Mucosa of descending colon (tissue), 3 donors: ENCODE measurements around the gene GRIN1. TPM values are rescaled to one million over a fixed set of nuclear protein-coding genes. Genes with fewer than 3 reads are reported as not detected.
"Not testable (repeated sequence)": the region's sequence is repeated elsewhere in the genome, so short reads cannot be mapped to it uniquely, and the experiment has no call there.

Source experiments
- ATAC-seq: fragments of 200-7000 bp; cut with Tn5 transposase; one replicate; pipeline ENCODE4 v1.9.1; 2020; ENCODE audit warnings: mild to moderate bottlenecking, moderate library complexity
- DNase-seq, 3 donors: peaks; one replicate each; pipeline ENCODE4 v3.0.0-alpha.2; 2020
- H3K36me3 ChIP-seq: fragments of 200-600 bp; one replicate; pipeline ENCODE4 v1.8.0; 2021; ENCODE audit warnings: low read depth, mild to moderate bottlenecking
- H3K4me1 ChIP-seq: fragments of 200-600 bp; one replicate; pipeline ENCODE4 v1.8.0; 2021; ENCODE audit warnings: low read depth, mild to moderate bottlenecking
- H3K4me3 ChIP-seq: fragments of 200-600 bp; one replicate; pipeline ENCODE4 v1.8.0; 2021; ENCODE audit warnings: mild to moderate bottlenecking
- H3K9me3 ChIP-seq: fragments of 200-600 bp; one replicate; pipeline ENCODE4 v1.8.0; 2021; ENCODE audit warnings: mild to moderate bottlenecking
- CTCF ChIP-seq: fragments of 200-600 bp; IDR thresholded peaks from one replicate; pipeline ENCODE4 v1.8.0; 2022; ENCODE audit warnings: antibody characterized with exemption, mild to moderate bottlenecking
- intact Hi-C, 2 donors: fragments of 100-400 bp; cut with DNase I in 1 of 2; cut with micrococcal nuclease in 1 of 2; formaldehyde crosslinking; loops; one replicate each; pipeline versions ENCODE4 v1.11.0 to v1.11.1; 2022; cut with DNase I, micrococcal nuclease
- total RNA-seq, 3 donors: library from RNA; stranded (reverse); fragmentation: NEBNext Ultra II Directional in 2 of 3; extraction: Animal tissue kit (Norgen Biotek cat#: 25700) in 2 of 3; gene quantifications; one replicate each; pipeline versions ENCODE4 v1.2.1 to v1.2.4, GENCODE V29; 2021 to 2023
- donor health status: DM: no; HTN: no; CAD: no; lungs with moderate emphysema.
- donor health status: DM: no; HTN: no; CAD: no.
- donor health status: DM: no; HTN: yes; CAD: no.

GRIN1 gene
- total RNA-seq, 3 donors from 2014 or later = 0.36 to 2.6 TPM; not detected in 1

DNA sequence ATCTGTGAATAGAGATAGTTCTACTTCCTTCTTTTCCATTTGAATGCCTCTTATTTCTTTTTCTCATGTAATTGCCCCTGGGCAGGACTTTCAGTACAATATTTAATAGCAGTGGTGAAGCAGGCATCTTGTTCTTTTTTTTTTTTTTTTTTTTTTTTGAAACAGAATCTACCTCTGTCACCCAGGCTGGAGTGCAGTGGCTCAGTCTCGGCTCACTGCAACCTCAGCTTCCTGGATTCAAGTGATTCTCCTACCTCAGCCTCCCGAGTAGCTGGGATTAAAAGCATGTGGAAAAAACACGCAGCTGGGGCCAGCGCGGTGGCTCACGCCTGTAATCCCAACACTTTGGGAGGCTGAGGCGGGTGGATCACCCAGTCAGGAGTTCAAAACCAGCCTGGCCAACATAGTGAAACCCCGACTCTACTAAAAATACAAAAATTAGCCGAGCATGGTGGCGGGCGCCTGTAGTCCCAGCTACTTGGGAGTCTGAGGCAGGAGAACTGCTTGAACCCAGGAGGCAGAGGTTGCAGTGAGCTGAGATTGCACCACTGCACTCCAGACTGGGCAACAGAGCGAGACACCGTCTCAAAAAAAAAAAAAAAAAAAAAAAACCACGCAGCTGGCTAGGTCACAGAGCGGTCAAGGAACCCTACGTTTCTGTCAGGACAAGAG lies 16.0 kb upstream of the GRIN1 start:
- H3K36me3 ChIP-seq, H3K9me3 ChIP-seq, ATAC-seq, H3K4me3 ChIP-seq, DNase-seq, intact Hi-C loops: not testable (repeated sequence)
- peaks cover 10% of the 10 kb centered on the region for H3K4me1 ChIP-seq

DNA sequence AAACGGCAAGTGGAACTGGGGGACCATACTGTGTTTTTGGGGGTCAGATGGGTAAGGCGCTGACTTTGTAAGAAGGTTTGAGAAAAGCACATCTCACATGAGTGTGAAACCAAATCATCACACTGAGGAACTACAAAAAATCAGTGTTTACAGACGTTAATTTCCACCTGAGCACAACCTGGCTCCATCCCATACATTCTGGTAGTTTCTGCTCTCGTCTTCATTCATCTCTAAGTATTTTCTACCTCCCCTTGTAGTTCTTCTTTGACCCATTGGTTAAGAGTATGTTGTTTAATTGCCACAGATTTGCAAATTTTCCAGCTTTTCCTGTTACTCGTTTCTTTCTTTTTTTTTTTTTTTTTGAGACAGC lies 15.5 kb upstream of the GRIN1 start:
- intact Hi-C loops = no loop called here
- TF ChIP-seq CTCF = no peak
- Histone ChIP-seq H3K9me3 (no peaks in the 10 kb centered on the region), H3K36me3 (no peaks in the 10 kb centered on the region), H3K4me3 (no peak overlapping the region), H3K4me1 (peaks cover 15% of the 10 kb centered on the region)
- ATAC-seq (no peak), DNase-seq (no peak)

DNA sequence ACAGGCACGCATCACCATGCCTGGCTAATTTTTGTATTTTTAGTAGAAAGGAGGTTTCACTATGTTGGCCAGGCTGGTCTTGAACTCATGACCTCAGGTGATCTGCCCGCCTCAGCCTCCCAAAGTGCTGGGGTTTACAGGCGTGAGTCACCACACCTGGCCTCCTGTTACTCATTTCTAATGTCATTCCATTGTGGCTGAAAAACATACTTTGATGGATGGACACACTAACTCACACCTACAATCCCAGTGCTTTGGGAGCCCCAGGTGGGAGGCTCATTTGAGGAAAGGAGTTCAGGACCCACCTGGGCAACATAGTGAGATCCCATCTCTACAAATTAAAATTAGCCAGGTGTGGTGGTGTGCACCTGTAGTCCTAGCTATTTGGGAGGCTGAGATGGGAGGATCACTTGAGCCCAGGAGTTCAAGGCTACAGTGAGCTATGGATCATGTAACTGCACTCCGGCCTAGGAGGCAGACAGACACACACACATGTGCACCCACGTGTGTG lies 14.9 kb upstream of the GRIN1 start:
- intact Hi-C loops, H3K36me3 ChIP-seq, H3K4me3 ChIP-seq, H3K9me3 ChIP-seq, ATAC-seq, DNase-seq: not testable (repeated sequence)
- H3K4me1 ChIP-seq = peaks cover 19% of the 10 kb centered on the region

DNA sequence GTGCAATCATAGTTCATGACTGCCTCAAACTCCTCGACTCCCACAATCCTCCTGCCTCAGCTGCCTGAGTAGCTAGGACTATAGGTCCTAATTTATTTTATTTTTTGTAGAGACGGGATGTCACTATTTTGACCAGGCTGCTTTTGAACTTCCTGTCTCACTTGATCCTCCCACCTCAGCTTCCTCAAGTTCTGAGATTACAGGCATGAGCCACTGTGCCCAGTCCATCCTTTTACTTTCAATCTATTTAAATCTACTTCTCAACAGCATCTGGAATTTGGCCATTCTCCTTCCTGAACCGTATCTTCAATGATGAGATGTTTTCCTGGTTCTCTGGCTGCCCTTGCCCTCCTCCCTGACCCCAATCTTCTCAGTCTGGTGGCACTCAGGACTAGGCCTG lies 12.2 kb upstream of the GRIN1 start:
- no peak overlapping the region for H3K4me3 ChIP-seq
- intact Hi-C loops = no loop called here

DNA sequence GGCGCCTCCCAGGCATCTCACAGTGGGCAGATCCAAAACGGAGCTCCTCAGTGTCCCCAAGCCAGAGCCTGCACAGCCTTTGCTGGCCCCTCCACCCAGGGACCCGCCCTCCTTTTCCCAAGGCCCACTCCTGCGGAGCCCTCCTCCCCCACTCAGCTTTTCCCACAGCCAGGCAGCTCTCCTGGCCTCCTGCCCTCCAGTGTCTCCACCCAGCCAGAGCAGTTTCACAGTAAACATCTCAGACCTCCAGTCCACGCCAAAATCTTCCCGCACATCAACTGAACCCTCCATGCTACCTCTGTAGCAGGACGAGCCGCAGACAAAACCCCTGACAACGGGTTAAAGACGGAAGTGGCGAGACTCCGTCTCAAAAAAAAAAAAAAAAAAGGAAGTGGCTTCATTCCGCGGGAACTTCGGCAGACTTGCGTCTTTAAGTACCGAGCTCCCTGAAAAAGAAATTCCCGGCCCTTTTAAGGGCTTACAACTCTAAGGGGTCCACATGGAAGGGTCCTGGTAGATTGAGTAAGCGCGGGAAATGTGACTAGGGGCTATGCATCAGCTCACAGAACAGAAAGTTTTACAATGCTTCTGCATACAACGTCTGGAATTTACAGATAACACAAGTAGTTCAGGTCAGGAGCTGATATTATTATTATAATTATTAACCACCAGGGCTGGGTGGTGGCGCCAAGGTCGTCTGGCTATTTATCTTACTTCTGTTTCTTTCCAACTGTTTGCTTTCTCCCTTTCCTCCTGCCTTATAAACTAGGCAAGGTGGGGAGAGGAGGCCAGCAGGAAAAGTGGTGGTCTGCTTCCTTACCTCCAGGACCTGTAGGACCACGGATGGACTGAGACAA lies 11.4 kb upstream of the GRIN1 start:
- DNase-seq (peak in 1 of 3 donors; percentile 27), ATAC-seq (peak; percentile 7)
- H3K4me1 ChIP-seq = peaks cover 25% of the 10 kb centered on the region
- H3K4me3 ChIP-seq = no peak overlapping the region
- no peaks in the 10 kb centered on the region for H3K36me3 ChIP-seq
- intact Hi-C loops = no loop called here
- no peak for TF ChIP-seq CTCF
- H3K9me3 ChIP-seq = no peaks in the 10 kb centered on the region

More for the DNA sequence above, 12.2 kb upstream of the GRIN1 start:
- no peak for TF ChIP-seq CTCF
- DNase-seq (no peak), ATAC-seq (no peak)
- Histone ChIP-seq H3K9me3 (no peaks in the 10 kb centered on the region), H3K4me1 (peaks cover 25% of the 10 kb centered on the region), H3K36me3 (no peaks in the 10 kb centered on the region)

DNA sequence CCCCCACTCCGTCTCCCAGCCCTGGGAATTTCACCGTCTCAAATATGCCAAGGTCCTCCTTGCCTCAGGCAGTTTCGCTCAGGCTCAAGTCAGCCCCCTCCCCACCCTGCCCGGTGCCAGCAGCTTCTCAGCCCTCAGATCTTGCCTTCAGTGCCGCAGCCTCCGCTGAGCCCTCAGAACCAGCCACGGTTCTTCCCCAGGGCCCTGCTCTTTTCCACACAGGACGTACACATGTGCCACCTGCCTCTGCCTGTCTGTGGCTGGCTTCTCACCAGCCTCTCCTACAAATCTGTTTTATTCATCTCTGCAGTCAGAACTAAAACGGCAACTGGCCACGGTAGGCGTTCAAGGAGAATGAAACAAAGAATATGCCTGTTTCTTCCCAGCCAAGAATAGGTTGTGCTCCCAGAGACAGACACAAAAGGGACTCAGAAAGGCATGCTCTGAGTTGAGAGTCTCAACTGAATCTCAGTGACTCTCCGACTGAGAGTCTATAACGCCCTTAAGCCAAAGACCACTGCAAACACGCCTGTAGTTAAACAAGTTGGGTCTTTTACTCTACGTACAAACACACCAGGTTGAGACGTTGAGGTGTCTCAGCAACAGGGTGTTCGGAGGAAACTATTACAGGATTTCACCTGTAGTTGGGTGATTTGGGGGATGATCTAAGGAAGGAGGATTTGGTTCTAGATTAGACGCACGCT lies 10.6 kb upstream of the GRIN1 start:
- no peaks in the 10 kb centered on the region for H3K36me3 ChIP-seq
- no peak for ATAC-seq
- peaks cover 25% of the 10 kb centered on the region for H3K4me1 ChIP-seq
- H3K9me3 ChIP-seq = no peaks in the 10 kb centered on the region
- DNase-seq = no peak
- intact Hi-C loops = no loop called here
- no peak for TF ChIP-seq CTCF
- no peak overlapping the region for H3K4me3 ChIP-seq
